A673 (cell line): ENCODE data around the gene CDH9. TPM values are rescaled to one million over a fixed set of nuclear protein-coding genes. Genes with fewer than 3 reads are reported as not detected.

Experiments used
- BruUV-seq: library from RNA; stranded (reverse); fragments of 400-500 nt; replicated peaks from 2 replicates; lab custom pipeline; 2021; lab: Mats Ljungman, UMichigan
- CTCF ChIA-PET: fragments of 300-600 bp; sonication (Branson Sonifier 250); formaldehyde crosslinking; loops from one replicate; lab custom pipeline; 2022; ENCODE audit warnings: antibody characterized with exemption; lab: Charles Lee
- POLR2A ChIA-PET: fragments of 300-600 bp; sonication (Branson Sonifier 250); formaldehyde crosslinking; loops from one replicate; lab custom pipeline; 2022; ENCODE audit warnings: antibody characterized with exemption; ENCODE audit not compliant: low non-redundant PET; lab: Charles Lee
- DNase-seq: peaks from one replicate; pipeline ENCODE4 v3.0.0-alpha.2; 2015; ENCODE audit warnings: low spot score
- H3K27ac ChIP-seq: fragments of 200-600 bp; sonication (generic); 2 replicates; pipeline ENCODE4 v1.5.1; 2016; ENCODE audit warnings: mixed run types, low read depth, mild to moderate bottlenecking, mixed read lengths, antibody characterized with exemption, low read length; ENCODE audit not compliant: poor library complexity, severe bottlenecking
- H3K27me3 ChIP-seq: fragments of 200-600 bp; sonication (generic); replicated peaks from 2 replicates; pipeline ENCODE4 v1.6.1; 2017; ENCODE audit warnings: mixed run types, low read depth, mild to moderate bottlenecking, mixed read lengths, antibody characterized with exemption, low read length; ENCODE audit not compliant: insufficient read depth, poor library complexity
- H3K36me3 ChIP-seq: fragments of 200-600 bp; sonication (generic); 2 replicates; pipeline ENCODE4 v1.6.1; 2016; ENCODE audit warnings: mixed run types, mild to moderate bottlenecking, mixed read lengths, antibody characterized with exemption, low read length; ENCODE audit not compliant: insufficient read depth, poor library complexity, severe bottlenecking
- H3K4me1 ChIP-seq: fragments of 200-600 bp; sonication (generic); 2 replicates; pipeline ENCODE4 v1.6.1; 2017; ENCODE audit warnings: mixed run types, mild to moderate bottlenecking, mixed read lengths, antibody characterized with exemption, low read length; ENCODE audit not compliant: insufficient read depth, poor library complexity, severe bottlenecking
- H3K4me3 ChIP-seq: fragments of 200-600 bp; sonication (generic); 2 replicates; pipeline ENCODE4 v1.5.1; 2016; ENCODE audit warnings: low read depth, mixed run types, mild to moderate bottlenecking, mixed read lengths, low read length; ENCODE audit not compliant: poor library complexity, severe bottlenecking
- H3K9me3 ChIP-seq: fragments of 200-600 bp; sonication (generic); 2 replicates; pipeline ENCODE4 v1.6.1; 2016; ENCODE audit warnings: mixed run types, low read depth, mild to moderate bottlenecking, mixed read lengths, antibody characterized with exemption, low read length; ENCODE audit not compliant: poor library complexity, severe bottlenecking
- EZH2 ChIP-seq: fragments of 200-600 bp; sonication (generic); IDR thresholded peaks from 2 replicates; pipeline ENCODE4 v1.6.1; 2017; ENCODE audit warnings: borderline replicate concordance, low read depth, mild to moderate bottlenecking, mixed read lengths, antibody characterized with exemption, low read length; ENCODE audit not compliant: poor library complexity, severe bottlenecking
- intact Hi-C: fragments of 100-400 bp; cut with micrococcal nuclease; formaldehyde crosslinking; loops from one replicate; pipeline ENCODE4 v1.10.0; 2022; ENCODE audit not compliant: unreplicated experiment
- total RNA-seq: library from RNA; stranded (reverse); gene quantifications from 2 replicates; pipeline ENCODE4 v1.2.3, GENCODE V29; 2021
- TF ChIP-seq, protein P1 (sequence below): fragments of 300-800, 200-600 bp; sonication (generic); conservative IDR thresholded peaks from 2 replicates; pipeline ENCODE4 v1.5.1; 2017; ENCODE audit warnings: low read depth, mild to moderate bottlenecking, antibody characterized with exemption, low read length, moderate library complexity, mixed read lengths

CDH9 gene
- total RNA-seq, 1 experiment from 2014 or later = not detected

- DNase-seq = no peak
- BruUV-seq = no TSS peak
- Histone ChIP-seq H3K4me3 (no peak overlapping the region), H3K4me1 (no peaks in the 10 kb centered on the region), H3K27me3 (no peaks in the 10 kb centered on the region), H3K27ac (no peak overlapping the region), H3K36me3 (no peaks in the 10 kb centered on the region), H3K9me3 (no peaks in the 10 kb centered on the region)
- TF ChIP-seq, protein P1, sequence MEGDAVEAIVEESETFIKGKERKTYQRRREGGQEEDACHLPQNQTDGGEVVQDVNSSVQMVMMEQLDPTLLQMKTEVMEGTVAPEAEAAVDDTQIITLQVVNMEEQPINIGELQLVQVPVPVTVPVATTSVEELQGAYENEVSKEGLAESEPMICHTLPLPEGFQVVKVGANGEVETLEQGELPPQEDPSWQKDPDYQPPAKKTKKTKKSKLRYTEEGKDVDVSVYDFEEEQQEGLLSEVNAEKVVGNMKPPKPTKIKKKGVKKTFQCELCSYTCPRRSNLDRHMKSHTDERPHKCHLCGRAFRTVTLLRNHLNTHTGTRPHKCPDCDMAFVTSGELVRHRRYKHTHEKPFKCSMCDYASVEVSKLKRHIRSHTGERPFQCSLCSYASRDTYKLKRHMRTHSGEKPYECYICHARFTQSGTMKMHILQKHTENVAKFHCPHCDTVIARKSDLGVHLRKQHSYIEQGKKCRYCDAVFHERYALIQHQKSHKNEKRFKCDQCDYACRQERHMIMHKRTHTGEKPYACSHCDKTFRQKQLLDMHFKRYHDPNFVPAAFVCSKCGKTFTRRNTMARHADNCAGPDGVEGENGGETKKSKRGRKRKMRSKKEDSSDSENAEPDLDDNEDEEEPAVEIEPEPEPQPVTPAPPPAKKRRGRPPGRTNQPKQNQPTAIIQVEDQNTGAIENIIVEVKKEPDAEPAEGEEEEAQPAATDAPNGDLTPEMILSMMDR = no peak
- TF ChIP-seq EZH2 = no peak
- POLR2A ChIA-PET = no interaction called here
- intact Hi-C loops = no loop called here
- CTCF ChIA-PET = no interaction called here
These were observed 28.9 kb downstream of the CDH9 start for GRCh38 chr5:27009540-27009915.

DNA sequence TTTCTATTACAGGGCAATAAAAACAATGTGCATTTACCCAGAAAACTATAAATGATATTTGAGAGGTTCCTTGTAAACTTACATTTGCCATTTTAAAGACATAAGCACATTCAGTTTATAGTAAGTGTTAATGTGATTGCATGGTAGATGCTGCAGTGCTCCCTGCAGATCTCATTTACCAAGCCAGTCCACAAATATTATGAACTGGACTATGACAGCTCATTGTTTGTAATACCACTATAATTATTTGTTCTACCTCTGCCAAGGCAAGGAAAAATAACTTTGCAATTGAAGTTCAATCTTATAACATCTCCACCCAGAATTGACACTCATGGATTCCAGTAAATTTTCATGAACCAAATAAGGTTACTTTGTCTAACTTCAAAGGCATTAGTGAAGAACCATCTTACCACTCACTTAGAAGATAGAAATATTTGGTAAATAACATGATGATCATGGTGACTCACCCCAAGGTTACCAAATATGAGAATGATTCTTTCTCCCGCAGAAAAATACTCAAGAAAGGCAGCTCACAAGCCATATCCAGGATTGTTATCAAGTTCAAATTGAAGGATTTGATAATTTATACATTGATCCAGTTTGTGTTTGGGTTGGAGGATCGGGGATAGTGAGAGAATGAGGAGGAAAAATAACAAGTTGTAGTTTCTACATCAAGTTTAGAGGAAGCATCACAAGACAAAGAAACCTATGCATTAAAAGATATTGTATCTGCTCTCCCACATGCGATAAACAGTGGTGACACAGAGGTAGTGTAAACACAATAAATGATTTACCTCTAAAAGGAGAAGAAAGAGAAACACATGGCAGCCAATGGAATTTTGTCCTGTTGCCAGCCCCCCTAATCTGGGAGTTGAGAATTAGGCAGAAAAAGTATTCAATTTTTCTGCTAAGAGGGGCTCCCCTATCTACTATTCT lies 29.5 kb downstream of the CDH9 start:
- DNase-seq = no peak
- POLR2A ChIA-PET = no interaction called here
- intact Hi-C loops = no loop called here
- Histone ChIP-seq H3K36me3 (no peaks in the 10 kb centered on the region), H3K9me3 (no peaks in the 10 kb centered on the region), H3K27me3 (no peaks in the 10 kb centered on the region), H3K4me1 (no peaks in the 10 kb centered on the region), H3K4me3 (no peak overlapping the region), H3K27ac (no peak overlapping the region)
- CTCF ChIA-PET = no interaction called here
- no TSS peak for BruUV-seq
- TF ChIP-seq, protein P1 = no peak
- no peak for TF ChIP-seq EZH2

GRCh38 chr5:27007121-27007520 lies 31.3 kb downstream of the CDH9 start:
- H3K9me3 ChIP-seq = no peaks in the 10 kb centered on the region
- H3K4me3 ChIP-seq = no peak overlapping the region
- H3K4me1 ChIP-seq = no peaks in the 10 kb centered on the region
- TF ChIP-seq, protein P1 = no peak
- TF ChIP-seq EZH2 = no peak
- POLR2A ChIA-PET = no interaction called here
- intact Hi-C loops = no loop called here
- H3K27ac ChIP-seq = no peak overlapping the region
- H3K27me3 ChIP-seq = no peaks in the 10 kb centered on the region
- BruUV-seq = no TSS peak
- no peaks in the 10 kb centered on the region for H3K36me3 ChIP-seq
- DNase-seq = no peak
- CTCF ChIA-PET = no interaction called here
